ENCODE data around the gene GHR. TPM values are rescaled to one million over a fixed set of nuclear protein-coding genes. Genes with fewer than 3 reads are reported as not detected.

Gene GHR
- polyA plus RNA-seq, 3 donors = not detected

- WGBS (ENCODE audit: insufficient coverage) = no CpG with 5 or more reads among the region's 2 CpGs
- DNase-seq = no peak
These were observed 83.4 kb downstream of the GHR start for GRCh38 chr5:42506662-42507061.

DNA sequence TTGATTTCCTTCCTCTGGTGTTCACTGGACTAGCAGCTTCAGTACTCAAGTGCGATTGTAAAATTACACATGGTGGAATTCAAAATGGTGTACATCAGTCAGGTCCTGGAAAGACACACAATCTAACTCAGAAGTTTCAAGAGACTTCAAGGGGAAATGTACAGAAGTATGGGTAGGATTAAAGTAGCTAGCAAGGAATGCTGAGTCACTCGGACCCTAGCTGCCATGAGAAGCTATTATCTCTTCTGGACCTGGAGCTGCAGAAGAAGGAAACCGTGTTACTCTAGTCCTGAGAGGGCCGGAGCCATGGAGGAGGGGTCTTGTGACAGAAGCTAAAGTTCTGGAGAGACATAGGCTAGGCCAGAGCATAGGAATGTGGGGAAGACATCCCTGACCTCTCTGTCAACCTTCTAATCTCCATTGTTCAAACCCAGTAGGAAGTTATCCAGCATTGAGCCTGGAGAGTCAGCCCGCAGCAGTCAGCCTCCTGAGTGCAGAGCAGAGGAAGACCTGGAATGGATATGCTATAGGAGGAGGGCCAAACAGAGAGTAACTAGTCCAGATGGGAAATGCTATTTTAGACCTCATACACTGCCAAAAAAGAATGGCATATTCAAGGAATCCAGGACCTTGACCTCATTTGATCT lies 84.3 kb downstream of the GHR start:
- no peak for DNase-seq
- H3K36me3 ChIP-seq (replicated peaks in 1 of 2; ENCODE audit: control insufficient read depth in 1 of 2, insufficient read depth in 2 of 2, low read length in 2 of 2) = no peaks in the 10 kb centered on the region
- no peak overlapping the region for H3K27ac Mint-ChIP-seq
- H3K4me3 Mint-ChIP-seq = no peak overlapping the region
- H3K27me3 Mint-ChIP-seq (ENCODE audit: low read depth in 3 of 3) = peaks cover 0 to 2% (median 0%) of the 10 kb centered on the region in 3 donors
- no peaks in the 10 kb centered on the region for H3K79me2 ChIP-seq (ENCODE audit: insufficient read depth, low read length)
- TF ChIP-seq CTCF (IDR thresholded peaks at IDR 0.05) = no peak
- H3K9me3 ChIP-seq (replicated peaks in 1 of 2; ENCODE audit: control insufficient read depth in 1 of 2, insufficient read depth in 1 of 2, low read length in 2 of 2) = no peaks in the 10 kb centered on the region
- no peaks in the 10 kb centered on the region for H3K27me3 ChIP-seq (ENCODE audit: control insufficient read depth in 2 of 2, insufficient read depth in 2 of 2, low read length in 2 of 2)
- H4K20me1 ChIP-seq (ENCODE audit: insufficient read depth, low read length) = no peaks in the 10 kb centered on the region
- H3K27ac ChIP-seq (ENCODE audit: low read depth in 1 of 2, low read length in 2 of 2) = no peak overlapping the region
- no peak overlapping the region for H3K4me3 ChIP-seq (replicated peaks in 1 of 3; ENCODE audit: low read depth in 2 of 3, low read length in 3 of 3)
- no peaks in the 10 kb centered on the region for H3K4me1 ChIP-seq (ENCODE audit: control insufficient read depth in 1 of 2, insufficient read depth in 2 of 2, low read length in 2 of 2)
- no peak overlapping the region for H3K4me2 ChIP-seq (replicated peaks; ENCODE audit: extremely low read depth, low read length, poor library complexity, severe bottlenecking)
- no peaks in the 10 kb centered on the region for H3K4me1 Mint-ChIP-seq
- no peak overlapping the region for H2AFZ ChIP-seq (ENCODE audit: insufficient read depth, low read depth, low read length, poor library complexity, severe bottlenecking)
- H3K36me3 Mint-ChIP-seq = no peaks in the 10 kb centered on the region
- no peak overlapping the region for H3K9ac ChIP-seq (ENCODE audit: insufficient read depth, low read length, poor library complexity, severe bottlenecking)
- peaks cover 0 to 3% (median 0%) of the 10 kb centered on the region in 7 donors for H3K9me3 Mint-ChIP-seq
- intact Hi-C loops (cut with micrococcal nuclease) = no loop called here
- WGBS (ENCODE audit: insufficient coverage) = 86% methylated on average over 2 of the region's 5 CpGs

More at GRCh38 chr5:42506662-42507061, 83.4 kb downstream of the GHR start:
- no peaks in the 10 kb centered on the region for H3K9me3 ChIP-seq (replicated peaks in 1 of 2; ENCODE audit: control insufficient read depth in 1 of 2, insufficient read depth in 1 of 2, low read length in 2 of 2)
- H3K27me3 ChIP-seq (ENCODE audit: control insufficient read depth in 2 of 2, insufficient read depth in 2 of 2, low read length in 2 of 2) = no peaks in the 10 kb centered on the region
- no peaks in the 10 kb centered on the region for H3K79me2 ChIP-seq (ENCODE audit: insufficient read depth, low read length)
- H3K4me3 ChIP-seq (replicated peaks in 1 of 3; ENCODE audit: low read depth in 2 of 3, low read length in 3 of 3) = no peak overlapping the region
- H3K9me3 Mint-ChIP-seq = peaks cover 0 to 5% (median 0%) of the 10 kb centered on the region in 7 donors
- intact Hi-C loops (cut with micrococcal nuclease) = no loop called here
- no peak overlapping the region for H3K27ac Mint-ChIP-seq
- no peak overlapping the region for H3K4me2 ChIP-seq (replicated peaks; ENCODE audit: extremely low read depth, low read length, poor library complexity, severe bottlenecking)
- no peaks in the 10 kb centered on the region for H3K4me1 ChIP-seq (ENCODE audit: control insufficient read depth in 1 of 2, insufficient read depth in 2 of 2, low read length in 2 of 2)
- H3K36me3 ChIP-seq (replicated peaks in 1 of 2; ENCODE audit: control insufficient read depth in 1 of 2, insufficient read depth in 2 of 2, low read length in 2 of 2) = no peaks in the 10 kb centered on the region
- no peak overlapping the region for H3K4me3 Mint-ChIP-seq
- H3K27ac ChIP-seq (ENCODE audit: low read depth in 1 of 2, low read length in 2 of 2) = no peak overlapping the region
- H3K36me3 Mint-ChIP-seq = no peaks in the 10 kb centered on the region
- no peak overlapping the region for H2AFZ ChIP-seq (ENCODE audit: insufficient read depth, low read depth, low read length, poor library complexity, severe bottlenecking)
- H3K27me3 Mint-ChIP-seq (ENCODE audit: low read depth in 3 of 3) = peaks cover 0 to 2% (median 0%) of the 10 kb centered on the region in 3 donors
- H4K20me1 ChIP-seq (ENCODE audit: insufficient read depth, low read length) = no peaks in the 10 kb centered on the region
- H3K9ac ChIP-seq (ENCODE audit: insufficient read depth, low read length, poor library complexity, severe bottlenecking) = no peak overlapping the region
- TF ChIP-seq CTCF (IDR thresholded peaks at IDR 0.05) = no peak
- no peaks in the 10 kb centered on the region for H3K4me1 Mint-ChIP-seq
